Activated T-cell treated with anti-CD3 and anti-CD28 coated beads, Interleukin-2, amount 50 U/mL, for 48 hours (primary cell): ENCODE data around the gene PPP1R7.

ENCODE experiments used
- DNase-seq, 2 experiments: peaks; one replicate each; pipeline ENCODE4 v3.0.0-alpha.2; 2020

PPP1R7 gene

GRCh38 chr2:241141214-241141770 lies 9.0 kb upstream of the PPP1R7 start:
- no peak for DNase-seq

- no peak for DNase-seq
Measured at GRCh38 chr2:241142063-241142462, 8.2 kb upstream of the PPP1R7 start.

- DNase-seq, result no peak
Measured at GRCh38 chr2:241142593-241142992, 7.7 kb upstream of the PPP1R7 start.

GRCh38 chr2:241146286-241146685 lies 4.0 kb upstream of the PPP1R7 start:
- no peak for DNase-seq

GRCh38 chr2:241147336-241147735 lies 2.9 kb upstream of the PPP1R7 start:
- DNase-seq, result no peak

GRCh38 chr2:241148239-241148638 lies 2.0 kb upstream of the PPP1R7 start:
- peak in 1 of 2 experiments; percentile 23 for DNase-seq

- DNase-seq, result peak; percentile 95
Measured at GRCh38 chr2:241148891-241149674, 1.2 kb upstream of the PPP1R7 start, which contains the start of gene PASK. Gene PASK (minus strand): TSS chr2:241149472. CDS start chr2:241143032, 6,440 bp downstream.

- DNase-seq, result no peak
Measured at GRCh38 chr2:241149675-241149924, 667 bp upstream of the PPP1R7 start.

GRCh38 chr2:241150660-241151530 lies 628 bp downstream of the PPP1R7 start:
- peak in 1 of 2 experiments; percentile 21 for DNase-seq

GRCh38 chr2:241151934-241152660 lies 1.8 kb downstream of the PPP1R7 start:
- DNase-seq, result no peak

- no peak for DNase-seq
Measured at GRCh38 chr2:241153616-241154015, 3.3 kb downstream of the PPP1R7 start.

GRCh38 chr2:241154915-241155314 lies 4.6 kb downstream of the PPP1R7 start:
- peak; percentile 46 to 54 for DNase-seq

- DNase-seq, result no peak
Measured at GRCh38 chr2:241155936-241156335, 5.7 kb downstream of the PPP1R7 start.

GRCh38 chr2:241156971-241157441 lies 6.7 kb downstream of the PPP1R7 start:
- DNase-seq, result no peak

- DNase-seq, result no peak
Measured at GRCh38 chr2:241157841-241158545, 7.7 kb downstream of the PPP1R7 start.

- no peak for DNase-seq
Measured at GRCh38 chr2:241158546-241158900, 8.3 kb downstream of the PPP1R7 start.

- no peak for DNase-seq
Measured at GRCh38 chr2:241159116-241159515, 8.8 kb downstream of the PPP1R7 start.

GRCh38 chr2:241160318-241160717 lies 10.1 kb downstream of the PPP1R7 start:
- DNase-seq, result no peak

- DNase-seq, result no peak
Measured at GRCh38 chr2:241161646-241162281, 11.5 kb downstream of the PPP1R7 start.

- DNase-seq, result no peak
Measured at GRCh38 chr2:241163601-241164118, 13.4 kb downstream of the PPP1R7 start.

- no peak for DNase-seq
Measured at GRCh38 chr2:241168366-241168765, 18.1 kb downstream of the PPP1R7 start.

GRCh38 chr2:241173557-241173956 lies 23.3 kb downstream of the PPP1R7 start:
- DNase-seq, result no peak
